Measurements from ENCODE around the gene RALGAPA2. TPM values are rescaled to one million over a fixed set of nuclear protein-coding genes. Genes with fewer than 3 reads are reported as not detected.

Gene RALGAPA2
- total RNA-seq, 1 experiment from 2014 or later, result 10.8 TPM

- TF ChIP-seq ZNF274 (IDR thresholded peaks at IDR 0.05; ENCODE audit: low read depth, low read length) (no peak), MAX (IDR thresholded peaks at IDR 0.05) (no peak)
- H3K27ac ChIP-seq (ENCODE audit: low read depth, low read length), result no peak overlapping the region
- H3K27me3 ChIP-seq (ENCODE audit: insufficient read depth, low read length), result no peaks in the 10 kb centered on the region
- POLR2A ChIA-PET, result no interaction called here
- intact Hi-C loops (cut with micrococcal nuclease), result no loop called here
- no peaks in the 10 kb centered on the region for H3K36me3 ChIP-seq (ENCODE audit: control insufficient read depth in 1 of 2, insufficient read depth in 2 of 2, low read length in 2 of 2)
- H3K4me2 ChIP-seq (ENCODE audit: low read length), result no peak overlapping the region
- DNase-seq (ENCODE audit: low read depth, low spot score) (no peak), ATAC-seq (no peak)
- no peak overlapping the region for H2AFZ ChIP-seq (ENCODE audit: low read depth, low read length, poor library complexity, severe bottlenecking)
- CTCF ChIA-PET, result no interaction called here
- H3K9me2 ChIP-seq (ENCODE audit: insufficient read depth), result no peaks in the 10 kb centered on the region
- H3K79me2 ChIP-seq (ENCODE audit: insufficient read depth, low read length), result no peaks in the 10 kb centered on the region
- H3K9me3 ChIP-seq (ENCODE audit: control insufficient read depth in 1 of 2, insufficient read depth in 1 of 2, low read depth in 1 of 2, low read length in 2 of 2), result no peaks in the 10 kb centered on the region
- no TSS peak for BruUV-seq (replicated peaks)
- RAD21 ChIA-PET (ENCODE audit: low non-redundant PET in 1 of 2, low total read pairs in 2 of 2, uncharacterized antibody in 2 of 2, unreplicated experiment in 2 of 2), result no interaction called here
- H3K4me1 ChIP-seq (ENCODE audit: control insufficient read depth in 1 of 2, insufficient read depth in 2 of 2, low read length in 2 of 2), result no peaks in the 10 kb centered on the region
- no peak overlapping the region for H3K9ac ChIP-seq (ENCODE audit: low read length)
- H4K20me1 ChIP-seq (ENCODE audit: insufficient read depth), result no peaks in the 10 kb centered on the region
- no peak overlapping the region for H3K4me3 ChIP-seq (replicated peaks in 1 of 2; ENCODE audit: low read depth in 1 of 2, low read length in 2 of 2)
These were observed 21.6 kb downstream of the RALGAPA2 start for GRCh38 chr20:20690676-20691476.

GRCh38 chr20:20687319-20687718, 25.1 kb downstream of the RALGAPA2 start:
- intact Hi-C loops (cut with micrococcal nuclease), result no loop called here
- Histone ChIP-seq H3K9me3 (ENCODE audit: control insufficient read depth in 1 of 2, insufficient read depth in 1 of 2, low read depth in 1 of 2, low read length in 2 of 2) (no peaks in the 10 kb centered on the region), H3K27ac (ENCODE audit: low read depth, low read length) (no peak overlapping the region), H3K27me3 (ENCODE audit: insufficient read depth, low read length) (no peaks in the 10 kb centered on the region), H3K9me2 (ENCODE audit: insufficient read depth) (no peaks in the 10 kb centered on the region), H3K36me3 (ENCODE audit: control insufficient read depth in 1 of 2, insufficient read depth in 2 of 2, low read length in 2 of 2) (no peaks in the 10 kb centered on the region), H3K9ac (ENCODE audit: low read length) (no peak overlapping the region), H2AFZ (ENCODE audit: low read depth, low read length, poor library complexity, severe bottlenecking) (no peak overlapping the region), H3K4me2 (ENCODE audit: low read length) (no peak overlapping the region), H3K4me1 (ENCODE audit: control insufficient read depth in 1 of 2, insufficient read depth in 2 of 2, low read length in 2 of 2) (no peaks in the 10 kb centered on the region), H3K79me2 (ENCODE audit: insufficient read depth, low read length) (no peaks in the 10 kb centered on the region), H4K20me1 (ENCODE audit: insufficient read depth) (no peaks in the 10 kb centered on the region), H3K4me3 (replicated peaks in 1 of 2; ENCODE audit: low read depth in 1 of 2, low read length in 2 of 2) (no peak overlapping the region)
- DNase-seq (ENCODE audit: low read depth, low spot score) (no peak), ATAC-seq (no peak)
- no TSS peak for BruUV-seq (replicated peaks)
- no peak for TF ChIP-seq YY1 (IDR thresholded peaks at IDR 0.05; ENCODE audit: extremely low read depth, insufficient replicate concordance, low read depth, low read length)
- no peak for TF ChIP-seq EZH2 (IDR thresholded peaks at IDR 0.05)
- no peak for TF ChIP-seq EZH2phosphoT487 (IDR thresholded peaks at IDR 0.05; ENCODE audit: borderline replicate concordance)
- TF ChIP-seq ZFX (IDR thresholded peaks at IDR 0.05), result no peak
- no peak for TF ChIP-seq SRF (IDR thresholded peaks at IDR 0.05; ENCODE audit: low read depth)
- no peak for TF ChIP-seq MAX (IDR thresholded peaks at IDR 0.05)
- no peak for TF ChIP-seq SIN3A (IDR thresholded peaks at IDR 0.05; ENCODE audit: low read depth)
- no peak for TF ChIP-seq EGR1 (IDR thresholded peaks at IDR 0.05; ENCODE audit: low read depth)
- POLR2A ChIA-PET, result no interaction called here
- CTCF ChIA-PET, result no interaction called here
- RAD21 ChIA-PET (ENCODE audit: low non-redundant PET in 1 of 2, low total read pairs in 2 of 2, uncharacterized antibody in 2 of 2, unreplicated experiment in 2 of 2), result no interaction called here

Data from HCT116 (cell line).